ENCODE measurements around the gene FBN1.

The FBN1 gene

DNA sequence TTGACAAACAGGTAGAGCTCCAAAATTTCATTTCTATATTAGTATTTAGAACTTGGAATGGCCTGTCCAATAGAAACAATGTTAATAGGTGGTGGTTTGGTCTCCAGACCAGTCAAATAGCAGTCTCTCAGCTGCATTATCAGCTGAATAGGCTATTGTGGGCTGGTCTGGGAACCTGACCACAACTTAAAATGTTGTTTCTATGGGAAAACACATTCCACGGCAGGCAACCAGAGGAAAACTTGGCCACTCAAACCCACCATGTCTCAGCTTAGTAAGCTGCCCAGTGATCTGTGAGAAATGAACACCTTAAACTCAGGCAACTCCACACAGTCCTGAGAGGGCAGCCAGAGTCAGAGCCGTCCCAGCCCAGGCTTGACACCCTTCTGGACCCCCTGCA lies 20.4 kb downstream of the FBN1 start:
- no peak for DNase-seq (ENCODE audit: low spot score)
- Histone ChIP-seq H3K4me3 (peak overlapping the region; percentile 16), H3K27ac (peak overlapping the region; percentile 46 to 66)
- no peak for TF ChIP-seq CTCF (IDR thresholded peaks at IDR 0.05)

GRCh38 chr15:48624700-48625099 lies 20.8 kb downstream of the FBN1 start:
- H3K4me3 ChIP-seq: peak overlapping the region; percentile 16
- H3K27ac ChIP-seq: peak overlapping the region; percentile 46 to 66
- DNase-seq (ENCODE audit: low spot score): no peak
- no peak for TF ChIP-seq CTCF (IDR thresholded peaks at IDR 0.05)

GRCh38 chr15:48623456-48623855 lies 22.1 kb downstream of the FBN1 start:
- Histone ChIP-seq H3K27ac (no peak overlapping the region), H3K4me3 (no peak overlapping the region)
- no peak for TF ChIP-seq CTCF (IDR thresholded peaks at IDR 0.05)

GRCh38 chr15:48622237-48622636 lies 23.3 kb downstream of the FBN1 start:
- no peak overlapping the region for H3K4me3 ChIP-seq
- DNase-seq (ENCODE audit: low spot score): no peak
- no peak for TF ChIP-seq CTCF (IDR thresholded peaks at IDR 0.05)
- no peak overlapping the region for H3K27ac ChIP-seq

More at GRCh38 chr15:48623456-48623855, 22.1 kb downstream of the FBN1 start:
- no peak for DNase-seq (ENCODE audit: low spot score)

GRCh38 chr15:48619446-48619845 lies 26.1 kb downstream of the FBN1 start:
- H3K4me3 ChIP-seq: no peak overlapping the region
- no peak overlapping the region for H3K27ac ChIP-seq
- TF ChIP-seq CTCF (IDR thresholded peaks at IDR 0.05): no peak
- DNase-seq (ENCODE audit: low spot score): no peak

DNA sequence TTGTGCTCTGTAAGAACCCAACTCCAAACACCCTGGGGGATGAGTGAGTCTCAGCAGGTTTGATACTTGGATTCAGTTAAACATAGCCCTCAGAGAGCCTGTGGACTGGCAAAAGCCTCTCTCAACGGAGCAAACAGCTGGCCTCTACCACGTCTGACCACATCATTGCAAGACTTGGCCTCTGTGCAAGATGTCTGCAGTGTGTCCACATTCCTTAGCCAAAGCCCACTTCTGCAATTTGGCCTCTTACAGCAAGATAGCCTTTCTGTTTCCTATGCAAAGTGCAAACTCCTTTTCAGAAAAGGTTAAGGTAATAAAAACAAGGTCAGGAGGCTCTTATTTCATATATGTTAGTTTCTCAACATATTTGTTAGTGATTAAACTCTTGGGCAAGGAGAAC lies 27.9 kb downstream of the FBN1 start:
- DNase-seq (ENCODE audit: low spot score): no peak
- H3K4me3 ChIP-seq: no peak overlapping the region

More for the DNA sequence above, 27.9 kb downstream of the FBN1 start:
- peak overlapping the region; percentile 43 to 61 for H3K27ac ChIP-seq
- no peak for TF ChIP-seq CTCF (IDR thresholded peaks at IDR 0.05)
